ENCODE measurements around the gene PCDHGB3. TPM values are rescaled to one million over a fixed set of nuclear protein-coding genes. Genes with fewer than 3 reads are reported as not detected.
"Not testable (repeated sequence)": the region's sequence is repeated elsewhere in the genome, so short reads cannot be mapped to it uniquely, and the experiment has no call there.

The PCDHGB3 gene
- total and polyA plus RNA-seq, 9 of the 15 experiments (the other 6 are each of a cell fraction or from before 2014, with no cell fraction given) = 0.05 to 0.19 (median 0.11) TPM; not detected in 2

DNA sequence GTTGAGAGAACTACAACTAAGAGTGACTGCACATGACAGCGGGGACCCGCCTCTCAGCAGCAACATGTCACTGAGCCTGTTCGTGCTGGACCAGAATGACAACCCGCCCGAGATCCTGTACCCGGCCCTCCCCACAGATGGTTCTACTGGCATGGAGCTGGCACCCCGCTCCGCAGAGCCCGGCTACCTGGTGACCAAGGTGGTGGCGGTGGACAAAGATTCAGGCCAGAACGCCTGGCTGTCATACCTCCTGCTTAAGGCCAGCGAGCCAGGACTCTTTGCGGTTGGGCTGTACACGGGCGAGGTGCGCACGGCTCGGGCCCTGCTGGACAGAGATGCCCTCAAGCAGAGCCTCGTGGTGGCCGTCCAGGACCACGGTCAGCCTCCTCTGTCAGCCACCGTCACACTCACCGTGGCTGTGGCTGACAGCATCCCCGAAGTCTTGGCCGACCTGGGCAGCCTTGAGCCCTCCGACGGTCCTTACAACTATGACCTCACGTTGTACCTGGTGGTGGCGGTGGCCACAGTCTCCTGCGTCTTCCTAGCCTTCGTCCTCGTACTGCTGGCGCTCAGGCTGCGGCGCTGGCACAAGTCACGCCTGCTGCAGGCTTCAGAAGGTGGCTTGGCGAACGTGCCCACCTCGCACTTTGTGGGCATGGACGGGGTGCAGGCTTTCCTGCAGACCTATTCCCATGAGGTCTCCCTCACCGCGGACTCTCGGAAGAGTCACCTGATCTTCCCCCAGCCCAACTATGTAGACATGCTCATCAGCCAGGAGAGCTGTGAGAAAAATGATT is 14.6 kb downstream of the PCDHGB3 start (continued):
- TF ChIP-seq, protein P1, sequence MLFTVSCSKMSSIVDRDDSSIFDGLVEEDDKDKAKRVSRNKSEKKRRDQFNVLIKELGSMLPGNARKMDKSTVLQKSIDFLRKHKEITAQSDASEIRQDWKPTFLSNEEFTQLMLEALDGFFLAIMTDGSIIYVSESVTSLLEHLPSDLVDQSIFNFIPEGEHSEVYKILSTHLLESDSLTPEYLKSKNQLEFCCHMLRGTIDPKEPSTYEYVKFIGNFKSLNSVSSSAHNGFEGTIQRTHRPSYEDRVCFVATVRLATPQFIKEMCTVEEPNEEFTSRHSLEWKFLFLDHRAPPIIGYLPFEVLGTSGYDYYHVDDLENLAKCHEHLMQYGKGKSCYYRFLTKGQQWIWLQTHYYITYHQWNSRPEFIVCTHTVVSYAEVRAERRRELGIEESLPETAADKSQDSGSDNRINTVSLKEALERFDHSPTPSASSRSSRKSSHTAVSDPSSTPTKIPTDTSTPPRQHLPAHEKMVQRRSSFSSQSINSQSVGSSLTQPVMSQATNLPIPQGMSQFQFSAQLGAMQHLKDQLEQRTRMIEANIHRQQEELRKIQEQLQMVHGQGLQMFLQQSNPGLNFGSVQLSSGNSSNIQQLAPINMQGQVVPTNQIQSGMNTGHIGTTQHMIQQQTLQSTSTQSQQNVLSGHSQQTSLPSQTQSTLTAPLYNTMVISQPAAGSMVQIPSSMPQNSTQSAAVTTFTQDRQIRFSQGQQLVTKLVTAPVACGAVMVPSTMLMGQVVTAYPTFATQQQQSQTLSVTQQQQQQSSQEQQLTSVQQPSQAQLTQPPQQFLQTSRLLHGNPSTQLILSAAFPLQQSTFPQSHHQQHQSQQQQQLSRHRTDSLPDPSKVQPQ (CRISPR knock-in tag; IDR thresholded peaks at IDR 0.05; ENCODE audit: borderline replicate concordance) = no peak
- TF ChIP-seq KDM5B (IDR thresholded peaks at IDR 0.05; ENCODE audit: insufficient replicate concordance, low read depth, low read length) (no peak), SMAD3 (CRISPR knock-in tag; conservative IDR thresholded peaks at IDR 0.05) (no peak), SMARCE1 (IDR thresholded peaks at IDR 0.05) (no peak)

DNA sequence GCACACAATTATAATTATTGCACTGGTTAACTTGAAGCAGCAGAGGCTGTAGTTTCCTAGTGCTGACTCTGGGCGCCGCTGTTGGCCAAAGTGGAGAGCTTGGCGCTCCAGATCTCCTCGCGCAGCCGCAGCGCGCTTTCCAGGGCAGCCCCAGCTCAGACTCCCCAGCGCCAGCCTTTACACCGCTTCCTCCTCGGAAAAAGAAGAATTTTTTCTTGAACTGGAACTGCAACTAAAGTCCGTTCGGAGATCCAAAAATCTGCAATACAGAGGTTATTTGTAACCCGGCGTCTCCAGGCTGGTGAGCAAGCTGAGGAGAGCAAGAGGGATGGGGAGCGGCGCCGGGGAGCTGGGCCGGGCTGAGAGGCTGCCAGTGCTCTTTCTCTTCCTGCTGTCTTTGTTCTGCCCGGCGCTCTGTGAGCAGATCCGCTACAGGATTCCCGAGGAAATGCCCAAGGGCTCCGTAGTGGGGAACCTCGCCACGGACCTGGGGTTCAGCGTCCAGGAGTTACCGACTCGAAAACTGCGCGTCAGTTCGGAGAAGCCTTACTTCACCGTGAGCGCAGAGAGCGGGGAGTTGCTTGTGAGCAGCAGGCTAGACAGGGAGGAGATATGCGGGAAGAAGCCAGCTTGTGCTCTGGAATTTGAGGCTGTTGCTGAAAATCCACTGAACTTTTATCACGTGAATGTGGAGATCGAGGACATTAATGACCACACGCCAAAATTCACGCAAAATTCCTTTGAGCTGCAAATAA is 17.7 kb downstream of the PCDHGB3 start, which contains the start of gene PCDHGB4:
PCDHGB4 (plus strand) TSS at position 142 of the 755 bp plus-strand sequence; CDS start at position 329, 187 bp downstream.
- H4K20me1 ChIP-seq (replicated peaks; ENCODE audit: control insufficient read depth, insufficient read depth, low read length); intact Hi-C loops (cut with micrococcal nuclease); H2AFZ ChIP-seq (ENCODE audit: low read depth, low read length); H3K79me2 ChIP-seq (ENCODE audit: control insufficient read depth, insufficient read depth, low read length); BruUV-seq (replicated peaks); H3K9ac ChIP-seq (ENCODE audit: insufficient read depth in 1 of 2, low read depth in 2 of 2, low read length in 2 of 2); POLR2A ChIA-PET; H3K36me3 ChIP-seq (ENCODE audit: control insufficient read depth, insufficient read depth, low read length); H3K4me2 ChIP-seq (ENCODE audit: insufficient read depth, low read length); CTCF ChIA-PET (ENCODE audit: low intra/inter-chr PET ratio); H3K9me1 ChIP-seq (ENCODE audit: control insufficient read depth, insufficient read depth, low read length); H3K9me3 ChIP-seq (replicated peaks; ENCODE audit: control insufficient read depth, insufficient read depth, low read depth, low read length); in situ Hi-C loops (cut with MboI); H3K4me3 ChIP-seq; H3K27ac ChIP-seq (ENCODE audit: extremely low read depth, low read depth, low read length): not testable (repeated sequence)
- DNase-seq (ENCODE audit: extremely low read depth in 1 of 4, low spot score in 3 of 4) (peak in 1 of 4 experiments; percentile 12), ATAC-seq (peak; percentile 81), FAIRE-seq (peak; percentile 66)
- peaks cover 6 to 35% of the 10 kb centered on the region in 2 experiments; a peak in 4 of 5 replicates for H3K27me3 ChIP-seq (ENCODE audit: control insufficient read depth in 2 of 2, insufficient read depth in 2 of 2, low read length in 2 of 2)
- WGBS (ENCODE audit: insufficient coverage, low coverage, missing lambda C conversion rate) = 16% methylated on average over 15 of the region's 40 CpGs
- peak; percentile 78 to 81 for TF ChIP-seq NRF1 (conservative IDR thresholded peaks at IDR 0.05 in 1 of 2, IDR thresholded peaks at IDR 0.05 in 1 of 2)
- TF ChIP-seq, protein P2, sequence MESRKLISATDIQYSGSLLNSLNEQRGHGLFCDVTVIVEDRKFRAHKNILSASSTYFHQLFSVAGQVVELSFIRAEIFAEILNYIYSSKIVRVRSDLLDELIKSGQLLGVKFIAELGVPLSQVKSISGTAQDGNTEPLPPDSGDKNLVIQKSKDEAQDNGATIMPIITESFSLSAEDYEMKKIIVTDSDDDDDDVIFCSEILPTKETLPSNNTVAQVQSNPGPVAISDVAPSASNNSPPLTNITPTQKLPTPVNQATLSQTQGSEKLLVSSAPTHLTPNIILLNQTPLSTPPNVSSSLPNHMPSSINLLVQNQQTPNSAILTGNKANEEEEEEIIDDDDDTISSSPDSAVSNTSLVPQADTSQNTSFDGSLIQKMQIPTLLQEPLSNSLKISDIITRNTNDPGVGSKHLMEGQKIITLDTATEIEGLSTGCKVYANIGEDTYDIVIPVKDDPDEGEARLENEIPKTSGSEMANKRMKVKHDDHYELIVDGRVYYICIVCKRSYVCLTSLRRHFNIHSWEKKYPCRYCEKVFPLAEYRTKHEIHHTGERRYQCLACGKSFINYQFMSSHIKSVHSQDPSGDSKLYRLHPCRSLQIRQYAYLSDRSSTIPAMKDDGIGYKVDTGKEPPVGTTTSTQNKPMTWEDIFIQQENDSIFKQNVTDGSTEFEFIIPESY (CRISPR knock-in tag; IDR thresholded peaks at IDR 0.05) = peak; percentile 39; the same call in 1 of the 2 replicates
- TF ChIP-seq, protein P3, sequence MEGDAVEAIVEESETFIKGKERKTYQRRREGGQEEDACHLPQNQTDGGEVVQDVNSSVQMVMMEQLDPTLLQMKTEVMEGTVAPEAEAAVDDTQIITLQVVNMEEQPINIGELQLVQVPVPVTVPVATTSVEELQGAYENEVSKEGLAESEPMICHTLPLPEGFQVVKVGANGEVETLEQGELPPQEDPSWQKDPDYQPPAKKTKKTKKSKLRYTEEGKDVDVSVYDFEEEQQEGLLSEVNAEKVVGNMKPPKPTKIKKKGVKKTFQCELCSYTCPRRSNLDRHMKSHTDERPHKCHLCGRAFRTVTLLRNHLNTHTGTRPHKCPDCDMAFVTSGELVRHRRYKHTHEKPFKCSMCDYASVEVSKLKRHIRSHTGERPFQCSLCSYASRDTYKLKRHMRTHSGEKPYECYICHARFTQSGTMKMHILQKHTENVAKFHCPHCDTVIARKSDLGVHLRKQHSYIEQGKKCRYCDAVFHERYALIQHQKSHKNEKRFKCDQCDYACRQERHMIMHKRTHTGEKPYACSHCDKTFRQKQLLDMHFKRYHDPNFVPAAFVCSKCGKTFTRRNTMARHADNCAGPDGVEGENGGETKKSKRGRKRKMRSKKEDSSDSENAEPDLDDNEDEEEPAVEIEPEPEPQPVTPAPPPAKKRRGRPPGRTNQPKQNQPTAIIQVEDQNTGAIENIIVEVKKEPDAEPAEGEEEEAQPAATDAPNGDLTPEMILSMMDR (IDR thresholded peaks at IDR 0.05 in 2 of 3, conservative IDR thresholded peaks at IDR 0.05 in 1 of 3; ENCODE audit: insufficient read depth in 2 of 3, low read depth in 1 of 3, low read length in 3 of 3) = peak; percentile 22 to 47 (median 42); a peak in 2 of 6 replicates
- peak in 1 of 2 experiments; percentile 31; a peak in 1 of 4 replicates for TF ChIP-seq RAD21 (CRISPR knock-in tag; conservative IDR thresholded peaks at IDR 0.05 in 1 of 2, IDR thresholded peaks at IDR 0.05 in 1 of 2)
- H3K4me1 ChIP-seq (replicated peaks in 1 of 2; ENCODE audit: control insufficient read depth in 2 of 2, insufficient read depth in 2 of 2, low read length in 2 of 2) = peaks cover 0 to 12% of the 10 kb centered on the region in 2 experiments; a peak in 2 of 5 replicates

Measured in K562 (cell line).